IMR-90 (cell line): ENCODE results near the gene SSBP3. TPM values are rescaled to one million over a fixed set of nuclear protein-coding genes. Genes with fewer than 3 reads are reported as not detected.

ENCODE experiments used
- ATAC-seq: fragments of 200-7000 bp; cut with Tn5 transposase; 2 replicates; pipeline ENCODE4 v1.9.1; 2020; ENCODE audit warnings: low read depth, mild to moderate bottlenecking, moderate library complexity
- BruUV-seq: library from RNA; stranded (reverse); fragments of 400-500 nt; replicated peaks from 2 replicates; lab custom pipeline; 2021; lab: Mats Ljungman, UMichigan
- CTCF ChIA-PET: fragments of 300-600 bp; formaldehyde crosslinking; extraction: SDS; loops from one replicate; lab custom pipeline; 2021; ENCODE audit warnings: antibody characterized with exemption; lab: Yijun Ruan, JAX
- POLR2A ChIA-PET: fragments of 300-600 bp; sonication (Branson Sonifier 250); formaldehyde crosslinking; loops from one replicate; lab custom pipeline; 2022; ENCODE audit warnings: antibody characterized with exemption; ENCODE audit not compliant: unreplicated experiment; lab: Charles Lee
- DNase-seq: peaks from one replicate; pipeline ENCODE4 v3.0.0; 2013
- H2AFZ ChIP-seq: replicated peaks from 2 replicates; pipeline ENCODE3; 2013; ENCODE audit warnings: low read length, mild to moderate bottlenecking; ENCODE audit not compliant: poor library complexity
- H2AK5ac ChIP-seq: 2 replicates; pipeline ENCODE4 v1.6.1; 2013; ENCODE audit warnings: low read depth, low read length, inconsistent platforms
- H2AK9ac ChIP-seq: replicated peaks from 2 replicates; pipeline ENCODE3; 2013; ENCODE audit warnings: mild to moderate bottlenecking, low read depth, low read length, moderate library complexity; ENCODE audit not compliant: poor library complexity
- H2BK120ac ChIP-seq: 2 replicates; pipeline ENCODE4 v1.6.1; 2013; ENCODE audit warnings: low read depth, low read length, inconsistent platforms
- H2BK15ac ChIP-seq: 3 replicates; pipeline ENCODE4 v1.6.1; 2013; ENCODE audit warnings: low read depth, low read length, inconsistent platforms
- H2BK20ac ChIP-seq: 2 replicates; pipeline ENCODE4 v1.6.1; 2013; ENCODE audit warnings: low read depth, mild to moderate bottlenecking, inconsistent platforms, low read length, moderate library complexity
- H2BK5ac ChIP-seq: 2 replicates; pipeline ENCODE4 v1.6.1; 2013; ENCODE audit warnings: mild to moderate bottlenecking, low read depth, low read length, inconsistent platforms; ENCODE audit not compliant: poor library complexity, severe bottlenecking
- H3K14ac ChIP-seq: replicated peaks from 2 replicates; pipeline ENCODE4 v1.6.1; 2013; ENCODE audit warnings: low read depth, low read length, inconsistent platforms
- H3K18ac ChIP-seq: 2 replicates; pipeline ENCODE4 v1.6.1; 2013; ENCODE audit warnings: low read depth, low read length, control low read depth
- H3K23ac ChIP-seq: 2 replicates; pipeline ENCODE4 v1.6.1; 2013; ENCODE audit warnings: low read depth, low read length, inconsistent platforms
- H3K27ac ChIP-seq: 2 replicates; pipeline ENCODE4 v1.5.1; 2013; ENCODE audit warnings: mild to moderate bottlenecking, control low read depth, low read length; ENCODE audit not compliant: insufficient read depth
- H3K27me3 ChIP-seq: 2 replicates; pipeline ENCODE4 v1.6.1; 2013; ENCODE audit warnings: low read length; ENCODE audit not compliant: control insufficient read depth, insufficient read depth
- H3K36me3 ChIP-seq: 2 replicates; pipeline ENCODE4 v1.6.1; 2013; ENCODE audit warnings: low read length, mixed read lengths; ENCODE audit not compliant: control insufficient read depth, insufficient read depth
- H3K4ac ChIP-seq: 2 replicates; pipeline ENCODE4 v1.6.1; 2013; ENCODE audit warnings: low read depth, low read length, inconsistent platforms
- H3K4me1 ChIP-seq: 2 replicates; pipeline ENCODE4 v1.6.1; 2013; ENCODE audit warnings: low read length, mixed read lengths; ENCODE audit not compliant: control insufficient read depth, insufficient read depth
- H3K4me2 ChIP-seq: 2 replicates; pipeline ENCODE4 v1.6.1; 2013; ENCODE audit warnings: low read depth, mild to moderate bottlenecking, control low read depth, low read length, moderate library complexity
- H3K4me3 ChIP-seq: 2 replicates; pipeline ENCODE4 v1.5.1; 2013; ENCODE audit warnings: low read depth, mild to moderate bottlenecking, control low read depth, low read length, moderate library complexity; ENCODE audit not compliant: insufficient read depth
- H3K56ac ChIP-seq: 2 replicates; pipeline ENCODE4 v1.6.1; 2013; ENCODE audit warnings: low read length, inconsistent platforms; ENCODE audit not compliant: insufficient read depth; ENCODE audit errors: extremely low read depth
- H3K79me1 ChIP-seq, 2 experiments: 2 replicates each; pipeline ENCODE4 v1.6.1; 2013; ENCODE audit warnings: low read length in 2 of 2, inconsistent platforms in 1 of 2, low read depth in 1 of 2
- H3K9ac ChIP-seq: 2 replicates; pipeline ENCODE4 v1.6.1; 2013; ENCODE audit warnings: low read depth, low read length, control low read depth
- H3K9me1 ChIP-seq: 2 replicates; pipeline ENCODE4 v1.6.1; 2013; ENCODE audit warnings: low read length, inconsistent platforms; ENCODE audit not compliant: insufficient read depth
- H3K9me3 ChIP-seq: 2 replicates; pipeline ENCODE4 v1.6.1; 2013; ENCODE audit warnings: low read length; ENCODE audit not compliant: control insufficient read depth, insufficient read depth
- H4K20me1 ChIP-seq: 2 replicates; pipeline ENCODE4 v1.6.1; 2013; ENCODE audit warnings: low read length, inconsistent platforms; ENCODE audit not compliant: insufficient read depth
- H4K5ac ChIP-seq: 2 replicates; pipeline ENCODE4 v1.6.1; 2013; ENCODE audit warnings: mild to moderate bottlenecking, low read depth, low read length, control low read depth
- H4K8ac ChIP-seq, 2 experiments: 2 replicates each; pipeline ENCODE4 v1.6.1; 2013; ENCODE audit warnings: low read depth in 2 of 2, low read length in 2 of 2, control low read depth in 1 of 2, inconsistent platforms in 1 of 2
- H4K91ac ChIP-seq: 2 replicates; pipeline ENCODE4 v1.6.1; 2013; ENCODE audit warnings: low read depth, low read length, inconsistent platforms; ENCODE audit not compliant: insufficient read depth
- BHLHE40 ChIP-seq: fragments of 150-350 bp; IDR thresholded peaks from 2 replicates; pipeline ENCODE4 v1.6.1; 2016; ENCODE audit warnings: mild to moderate bottlenecking, low read depth, low read length
- CEBPB ChIP-seq: IDR thresholded peaks from 2 replicates; pipeline ENCODE4 v1.6.1; 2012; ENCODE audit warnings: low read depth, low read length, improper control_type of control experiment
- CHD1 ChIP-seq: IDR thresholded peaks from 2 replicates; pipeline ENCODE4 v1.6.1; 2012; ENCODE audit warnings: low read depth, low read length, improper control_type of control experiment
- FOS ChIP-seq: fragments of 150-350 bp; IDR thresholded peaks from 2 replicates; pipeline ENCODE4 v1.6.1; 2016; ENCODE audit warnings: low read depth, low read length
- MAFK ChIP-seq: IDR thresholded peaks from 2 replicates; pipeline ENCODE4 v1.6.1; 2012; ENCODE audit warnings: low read depth, low read length, improper control_type of control experiment
- MAZ ChIP-seq: IDR thresholded peaks from 2 replicates; pipeline ENCODE4 v1.6.1; 2012; ENCODE audit warnings: low read depth, mild to moderate bottlenecking, low read length, improper control_type of control experiment, moderate library complexity, borderline replicate concordance
- MXI1 ChIP-seq: IDR thresholded peaks from 2 replicates; pipeline ENCODE4 v1.6.1; 2012; ENCODE audit warnings: low read depth, mild to moderate bottlenecking, low read length, moderate library complexity, borderline replicate concordance
- NFE2L2 ChIP-seq: fragments of 150-350 bp; IDR thresholded peaks from 2 replicates; pipeline ENCODE4 v1.6.1; 2016; ENCODE audit warnings: low read depth, mild to moderate bottlenecking, low read length
- POLR2A ChIP-seq: IDR thresholded peaks from 2 replicates; pipeline ENCODE4 v1.6.1; 2012; ENCODE audit warnings: mild to moderate bottlenecking, low read depth, low read length
- RAD21 ChIP-seq: IDR thresholded peaks from 2 replicates; pipeline ENCODE4 v1.6.1; 2012; ENCODE audit warnings: low read length, improper control_type of control experiment
- RCOR1 ChIP-seq: IDR thresholded peaks from 2 replicates; pipeline ENCODE4 v1.6.1; 2012; ENCODE audit warnings: mild to moderate bottlenecking, low read length, improper control_type of control experiment; ENCODE audit not compliant: insufficient replicate concordance
- RFX5 ChIP-seq: IDR thresholded peaks from 2 replicates; pipeline ENCODE4 v1.8.0; 2012; ENCODE audit warnings: low read depth, mild to moderate bottlenecking, low read length, moderate library complexity
- SMC3 ChIP-seq: fragments of 150-350 bp; IDR thresholded peaks from 2 replicates; pipeline ENCODE4 v1.6.1; 2016; ENCODE audit warnings: low read depth, mild to moderate bottlenecking, antibody characterized with exemption, low read length, moderate library complexity
- WGBS, 2 experiments: methylation state at CpG; one replicate each; pipeline versions ENCODE4 v1.1.5 to v1.1.7; 2013; ENCODE audit warnings: missing lambda C conversion rate in 2 of 2; ENCODE audit not compliant: insufficient read length in 1 of 2; ENCODE audit errors: extremely low coverage in 2 of 2; 5-methylcytosine and 5-hydroxymethylcytosine counted together
- dilution Hi-C: fragments of 300-500 bp; cut with HindIII; formaldehyde crosslinking; loops from one replicate; pipeline ENCODE4 v1.14.3; 2018; ENCODE audit warnings: low sequenced_read_pairs; ENCODE audit not compliant: unreplicated experiment
- in situ Hi-C: fragments of 300-500 bp; cut with MboI; formaldehyde crosslinking; loops from 3 replicates; pipeline ENCODE4 v1.14.3; 2019; ENCODE audit warnings: low sequenced_read_pairs, inconsistent platforms, mixed read lengths
- intact Hi-C: fragments of 100-400 bp; cut with micrococcal nuclease; formaldehyde crosslinking; loops from 2 replicates; pipeline ENCODE4 v1.10.0; 2022
- polyA plus RNA-seq, 3 experiments: library from polyadenylated mRNA; depleted of rRNA; stranded (reverse); fragments of >200 nt; gene quantifications; 2 replicates each; pipeline ENCODE4 v1.2.3, GENCODE V29; 2012; ENCODE audit warnings: low replicate concordance in 1 of 3
- total RNA-seq: library from RNA; depleted of rRNA; stranded (reverse); fragments of >200 nt; gene quantifications from 2 replicates; pipeline ENCODE4 v1.2.3, GENCODE V29; 2012
- TF ChIP-seq, protein P1 (sequence below): conservative IDR thresholded peaks from 2 replicates; pipeline ENCODE4 v1.5.1; 2012; ENCODE audit warnings: mild to moderate bottlenecking, low read depth, low read length, improper control_type of control experiment
- TF ChIP-seq, protein P2 (sequence below): fragments of 150-350 bp; IDR thresholded peaks from 2 replicates; pipeline ENCODE4 v1.6.1; 2016; ENCODE audit warnings: low read depth, mild to moderate bottlenecking, low read length, moderate library complexity, borderline replicate concordance
- TF ChIP-seq, protein P3 (sequence below): fragments of 150-350 bp; IDR thresholded peaks from 2 replicates; pipeline ENCODE4 v1.6.1; 2017; ENCODE audit warnings: mild to moderate bottlenecking, antibody characterized with exemption, low read length, low read depth

SSBP3 gene
- total and polyA plus RNA-seq, 2 of the 4 experiments (the other 2 are of a cell fraction), result 10.9 to 39.6 TPM

DNA sequence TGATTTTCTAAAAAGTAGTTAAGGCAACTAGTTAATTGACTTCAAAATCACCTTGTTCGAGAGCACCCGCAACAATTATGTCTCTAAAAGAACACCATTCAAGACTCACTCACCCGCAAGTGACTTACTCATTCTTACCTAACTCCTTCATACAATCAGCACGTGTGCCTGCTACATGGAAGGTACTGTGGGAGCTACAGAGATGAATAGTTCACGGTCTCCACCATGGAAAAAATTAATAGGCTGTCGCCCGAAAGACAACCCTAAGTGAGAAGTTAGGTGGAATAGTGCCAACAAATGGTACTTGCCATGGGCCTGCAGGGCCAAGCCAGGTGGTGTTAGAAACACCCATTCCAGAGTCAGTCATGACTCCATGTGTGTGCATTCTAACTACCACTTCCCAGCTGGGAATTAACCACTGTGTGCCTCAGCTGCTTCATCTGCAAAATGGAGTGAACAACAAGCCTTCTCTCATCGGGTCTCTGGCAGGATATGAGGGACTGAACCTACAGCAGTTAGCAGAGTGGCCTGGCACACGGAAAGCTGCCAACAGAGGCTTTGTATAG lies 7.1 kb downstream of the SSBP3 start:
- Histone ChIP-seq H2BK15ac (no peak overlapping the region), H2BK20ac (no peak overlapping the region), H3K9me1 (peaks cover 24% of the 10 kb centered on the region), H4K5ac (no peak overlapping the region), H2AK5ac (no peak overlapping the region), H3K9me3 (no peaks in the 10 kb centered on the region), H3K23ac (no peak overlapping the region), H3K4me2 (no peak overlapping the region), H2AK9ac (no peak overlapping the region), H2BK5ac (no peak overlapping the region), H3K4me3 (no peak overlapping the region), H3K14ac (no peak overlapping the region), H3K18ac (no peak overlapping the region), H2AFZ (no peak overlapping the region), H3K27me3 (no peaks in the 10 kb centered on the region), H2BK120ac (no peak overlapping the region), H3K4ac (no peak overlapping the region), H3K56ac (no peak overlapping the region), H3K9ac (no peak overlapping the region), H3K27ac (no peak overlapping the region), H3K36me3 (peaks cover 55% of the 10 kb centered on the region), H4K8ac (no peak overlapping the region), H4K91ac (no peak overlapping the region), H3K79me1 (peaks cover 51 to 93% of the 10 kb centered on the region in 2 experiments), H4K20me1 (peaks cover 53% of the 10 kb centered on the region), H3K4me1 (peaks cover 14% of the 10 kb centered on the region)
- no TSS peak for BruUV-seq
- in situ Hi-C loops (no loop called here), dilution Hi-C loops (no loop called here), intact Hi-C loops (no loop called here)
- DNase-seq (no peak), ATAC-seq (no peak)
- no CpG with 5 or more reads among the region's 9 CpGs for WGBS, 2 experiments
- TF ChIP-seq, protein P1, sequence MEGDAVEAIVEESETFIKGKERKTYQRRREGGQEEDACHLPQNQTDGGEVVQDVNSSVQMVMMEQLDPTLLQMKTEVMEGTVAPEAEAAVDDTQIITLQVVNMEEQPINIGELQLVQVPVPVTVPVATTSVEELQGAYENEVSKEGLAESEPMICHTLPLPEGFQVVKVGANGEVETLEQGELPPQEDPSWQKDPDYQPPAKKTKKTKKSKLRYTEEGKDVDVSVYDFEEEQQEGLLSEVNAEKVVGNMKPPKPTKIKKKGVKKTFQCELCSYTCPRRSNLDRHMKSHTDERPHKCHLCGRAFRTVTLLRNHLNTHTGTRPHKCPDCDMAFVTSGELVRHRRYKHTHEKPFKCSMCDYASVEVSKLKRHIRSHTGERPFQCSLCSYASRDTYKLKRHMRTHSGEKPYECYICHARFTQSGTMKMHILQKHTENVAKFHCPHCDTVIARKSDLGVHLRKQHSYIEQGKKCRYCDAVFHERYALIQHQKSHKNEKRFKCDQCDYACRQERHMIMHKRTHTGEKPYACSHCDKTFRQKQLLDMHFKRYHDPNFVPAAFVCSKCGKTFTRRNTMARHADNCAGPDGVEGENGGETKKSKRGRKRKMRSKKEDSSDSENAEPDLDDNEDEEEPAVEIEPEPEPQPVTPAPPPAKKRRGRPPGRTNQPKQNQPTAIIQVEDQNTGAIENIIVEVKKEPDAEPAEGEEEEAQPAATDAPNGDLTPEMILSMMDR, result no peak
- no peak for TF ChIP-seq BHLHE40
- TF ChIP-seq MAZ, result no peak
- TF ChIP-seq MAFK, result no peak
- TF ChIP-seq RFX5, result no peak
- no peak for TF ChIP-seq POLR2A
- no peak for TF ChIP-seq RAD21
- no peak for TF ChIP-seq NFE2L2
- no peak for TF ChIP-seq SMC3
- no peak for TF ChIP-seq CEBPB
- no peak for TF ChIP-seq MXI1
- TF ChIP-seq RCOR1, result no peak
- TF ChIP-seq, protein P2, sequence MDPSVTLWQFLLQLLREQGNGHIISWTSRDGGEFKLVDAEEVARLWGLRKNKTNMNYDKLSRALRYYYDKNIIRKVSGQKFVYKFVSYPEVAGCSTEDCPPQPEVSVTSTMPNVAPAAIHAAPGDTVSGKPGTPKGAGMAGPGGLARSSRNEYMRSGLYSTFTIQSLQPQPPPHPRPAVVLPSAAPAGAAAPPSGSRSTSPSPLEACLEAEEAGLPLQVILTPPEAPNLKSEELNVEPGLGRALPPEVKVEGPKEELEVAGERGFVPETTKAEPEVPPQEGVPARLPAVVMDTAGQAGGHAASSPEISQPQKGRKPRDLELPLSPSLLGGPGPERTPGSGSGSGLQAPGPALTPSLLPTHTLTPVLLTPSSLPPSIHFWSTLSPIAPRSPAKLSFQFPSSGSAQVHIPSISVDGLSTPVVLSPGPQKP, result no peak
- TF ChIP-seq, protein P3, sequence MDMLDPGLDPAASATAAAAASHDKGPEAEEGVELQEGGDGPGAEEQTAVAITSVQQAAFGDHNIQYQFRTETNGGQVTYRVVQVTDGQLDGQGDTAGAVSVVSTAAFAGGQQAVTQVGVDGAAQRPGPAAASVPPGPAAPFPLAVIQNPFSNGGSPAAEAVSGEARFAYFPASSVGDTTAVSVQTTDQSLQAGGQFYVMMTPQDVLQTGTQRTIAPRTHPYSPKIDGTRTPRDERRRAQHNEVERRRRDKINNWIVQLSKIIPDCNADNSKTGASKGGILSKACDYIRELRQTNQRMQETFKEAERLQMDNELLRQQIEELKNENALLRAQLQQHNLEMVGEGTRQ, result no peak
- no peak for TF ChIP-seq CHD1
- TF ChIP-seq FOS, result no peak
- CTCF ChIA-PET, result no interaction called here
- POLR2A ChIA-PET, result no interaction called here
